Liver (tissue), 9 donors: ENCODE data around the gene DDX39A. TPM values are rescaled to one million over a fixed set of nuclear protein-coding genes. Genes with fewer than 3 reads are reported as not detected.

Experiments
- DNase-seq: peaks from one replicate; pipeline ENCODE4 v3.0.0-alpha.2; 2017; ENCODE audit warnings: low spot score
- H3K27ac ChIP-seq, 2 donors: one replicate each; pipeline ENCODE4 v1.7.0; 2013; ENCODE audit warnings: inconsistent platforms in 2 of 2, low read length in 2 of 2, control low read depth in 1 of 2, low read depth in 1 of 2, mild to moderate bottlenecking in 1 of 2
- H3K27me3 ChIP-seq, 4 donors: one replicate each; pipeline versions ENCODE4 v1.6.1 to v1.7.0; 2013; ENCODE audit warnings: low read length in 3 of 4, inconsistent platforms in 1 of 4, mild to moderate bottlenecking in 1 of 4, moderate library complexity in 1 of 4; ENCODE audit not compliant: control insufficient read depth in 4 of 4, insufficient read depth in 4 of 4
- H3K36me3 ChIP-seq, 4 donors: one replicate each; pipeline versions ENCODE4 v1.6.1 to v1.7.0; 2013; ENCODE audit warnings: low read length in 3 of 4, mild to moderate bottlenecking in 3 of 4, low read depth in 1 of 4, moderate library complexity in 1 of 4; ENCODE audit not compliant: control insufficient read depth in 4 of 4, insufficient read depth in 3 of 4
- H3K4me1 ChIP-seq, 4 donors: one replicate each; pipeline versions ENCODE4 v1.6.1 to v1.7.0; 2013; ENCODE audit warnings: low read length in 3 of 4, mild to moderate bottlenecking in 3 of 4, moderate library complexity in 1 of 4; ENCODE audit not compliant: control insufficient read depth in 4 of 4, insufficient read depth in 4 of 4
- H3K4me3 ChIP-seq, 3 donors: one replicate each; pipeline versions ENCODE4 v1.6.1 to v1.7.0; 2013; ENCODE audit warnings: low read length in 3 of 3, control low read depth in 1 of 3, low read depth in 1 of 3, mild to moderate bottlenecking in 1 of 3
- H3K9ac ChIP-seq, 2 donors: one replicate each; pipeline ENCODE4 v1.7.0; 2013; ENCODE audit warnings: low read length in 2 of 2, mild to moderate bottlenecking in 2 of 2, moderate library complexity in 2 of 2, control low read depth in 1 of 2, low read depth in 1 of 2
- H3K9me3 ChIP-seq, 4 donors: one replicate each; pipeline versions ENCODE4 v1.6.1 to v1.7.0; 2013; ENCODE audit warnings: low read length in 3 of 4; ENCODE audit not compliant: control insufficient read depth in 4 of 4
- ATF3 ChIP-seq: IDR thresholded peaks from 2 replicates; pipeline ENCODE4 v1.6.1; 2016; ENCODE audit warnings: antibody characterized with exemption
- CTCF ChIP-seq: fragments of 150-350 bp; IDR thresholded peaks from 2 replicates; pipeline ENCODE4 v1.5.1; 2017; ENCODE audit warnings: improper control_type of control experiment, low read depth, low read length; ENCODE audit not compliant: missing input control
- EGR1 ChIP-seq, 2 donors: IDR thresholded peaks; 2 replicates each; pipeline ENCODE4 v1.6.1; 2016 to 2018; ENCODE audit warnings: antibody characterized with exemption in 2 of 2, low read depth in 2 of 2
- FOXA1 ChIP-seq: IDR thresholded peaks from 2 replicates; pipeline ENCODE4 v1.6.1; 2016; ENCODE audit warnings: antibody characterized with exemption
- FOXA2 ChIP-seq: IDR thresholded peaks from 2 replicates; pipeline ENCODE4 v1.6.1; 2016; ENCODE audit warnings: antibody characterized with exemption
- GABPA ChIP-seq, 2 donors: IDR thresholded peaks in 1 of 2; conservative IDR thresholded peaks in 1 of 2; 2 replicates each; pipeline ENCODE4 v1.6.1; 2016; ENCODE audit warnings: antibody characterized with exemption in 2 of 2, mild to moderate bottlenecking in 1 of 2, moderate library complexity in 1 of 2
- HNF4A ChIP-seq, 2 donors: conservative IDR thresholded peaks; 2 replicates each; pipeline ENCODE4 v1.6.1; 2016; ENCODE audit warnings: antibody characterized with exemption in 2 of 2, mild to moderate bottlenecking in 2 of 2
- HNF4G ChIP-seq: IDR thresholded peaks from 2 replicates; pipeline ENCODE4 v1.6.1; 2016; ENCODE audit warnings: antibody characterized with exemption
- JUND ChIP-seq, 2 donors: IDR thresholded peaks; 2 replicates each; pipeline ENCODE4 v1.6.1; 2016; ENCODE audit warnings: antibody characterized with exemption in 2 of 2
- MAX ChIP-seq: IDR thresholded peaks from 2 replicates; pipeline ENCODE4 v1.6.1; 2016; ENCODE audit warnings: antibody characterized with exemption
- NR2F2 ChIP-seq: IDR thresholded peaks from 2 replicates; pipeline ENCODE4 v1.6.1; 2016; ENCODE audit warnings: antibody characterized with exemption
- RAD21 ChIP-seq, 2 donors: IDR thresholded peaks; 2 replicates each; pipeline ENCODE4 v1.6.1; 2016; ENCODE audit warnings: antibody characterized with exemption in 2 of 2, mild to moderate bottlenecking in 2 of 2
- REST ChIP-seq: IDR thresholded peaks from 2 replicates; pipeline ENCODE4 v1.6.1; 2016; ENCODE audit warnings: antibody characterized with exemption, mild to moderate bottlenecking
- RXRA ChIP-seq, 2 donors: IDR thresholded peaks; 2 replicates each; pipeline ENCODE4 v1.6.1; 2017 to 2018; ENCODE audit warnings: antibody characterized with exemption in 2 of 2, mild to moderate bottlenecking in 1 of 2
- SP1 ChIP-seq: IDR thresholded peaks from 2 replicates; pipeline ENCODE4 v1.6.1; 2018; ENCODE audit warnings: antibody characterized with exemption, mild to moderate bottlenecking
- TAF1 ChIP-seq: conservative IDR thresholded peaks from 2 replicates; pipeline ENCODE4 v1.6.1; 2016; ENCODE audit warnings: antibody characterized with exemption, mild to moderate bottlenecking
- YY1 ChIP-seq: IDR thresholded peaks from 2 replicates; pipeline ENCODE4 v1.6.1; 2016; ENCODE audit warnings: antibody characterized with exemption, mild to moderate bottlenecking
- ZBTB33 ChIP-seq: IDR thresholded peaks from 2 replicates; pipeline ENCODE4 v1.6.1; 2016; ENCODE audit warnings: antibody characterized with exemption
- WGBS: extraction: QIAGEN DNeasy Blood & Tissue Kit; methylation state at CpG from one replicate; pipeline ENCODE4 v1.1.7; 2013; 5-methylcytosine and 5-hydroxymethylcytosine counted together
- polyA plus RNA-seq, 2 donors: library from polyadenylated mRNA; stranded (reverse) in 1 of 2; unstranded in 1 of 2; fragments of 200-250 nt in 1 of 2; fragments of >200 nt in 1 of 2; fragmentation: Nextera tagmentation in 1 of 2; extraction: Ambion mirVana in 1 of 2; gene quantifications; one replicate each; pipeline versions ENCODE4 v1.2.1 to v1.2.3, GENCODE V29; 2013 to 2015
- total RNA-seq, 2 donors: library from RNA; depleted of rRNA; stranded (reverse); fragments of >200 nt; gene quantifications; one replicate each; pipeline ENCODE4 v1.2.3, GENCODE V29; 2014
- donor health status: healthy.
- donor health status: healthy.
- donor health status: healthy.
- donor health status: healthy.
- donor health status: healthy.

The DDX39A gene
- total and polyA plus RNA-seq, 4 donors: 24.9 to 54.7 (median 35.4) TPM

GRCh38 chr19:14443632-14444216 lies 24.6 kb upstream of the DDX39A start:
- H3K4me1 ChIP-seq: peaks cover 0 to 7% (median 5%) of the 10 kb centered on the region in 4 donors
- TF ChIP-seq FOXA1 (no peak), CTCF (no peak), NR2F2 (no peak), GABPA (IDR thresholded peaks at IDR 0.05 in 1 of 2, conservative IDR thresholded peaks at IDR 0.05 in 1 of 2) (no peak), EGR1 (IDR thresholded peaks at IDR 0.05; ENCODE audit: low read depth in 2 of 2) (no peak), MAX (no peak), RXRA (IDR thresholded peaks at IDR 0.05) (no peak), FOXA2 (no peak), ATF3 (no peak), RAD21 (IDR thresholded peaks at IDR 0.05) (no peak), HNF4G (no peak), SP1 (no peak), TAF1 (no peak), YY1 (no peak), ZBTB33 (no peak), JUND (IDR thresholded peaks at IDR 0.05) (no peak), HNF4A (conservative IDR thresholded peaks at IDR 0.05) (no peak), REST (no peak)
- WGBS: 95% methylated on average over 14 of the region's 14 CpGs
- H3K9ac ChIP-seq: no peak overlapping the region
- no peak for DNase-seq
- H3K9me3 ChIP-seq: no peaks in the 10 kb centered on the region
- no peak overlapping the region for H3K27ac ChIP-seq
- H3K27me3 ChIP-seq: no peaks in the 10 kb centered on the region
- H3K36me3 ChIP-seq: peaks cover 20 to 45% (median 32%) of the 10 kb centered on the region in 4 donors
- no peak overlapping the region for H3K4me3 ChIP-seq
